Effector CD8-positive, alpha-beta T cell (primary cell): Measurements from ENCODE around the gene FHL3.
"Not testable (repeated sequence)": the region's sequence is repeated elsewhere in the genome, so short reads cannot be mapped to it uniquely, and the experiment has no call there.

ENCODE experiments used
- DNase-seq: peaks from one replicate; lab custom pipeline; 2025; lab: John Stamatoyannopoulos, UW

FHL3 gene

GRCh38 chr1:37989361-37989930 is 15.9 kb downstream of the FHL3 start:
- DNase-seq, result no peak

GRCh38 chr1:37987679-37988078 is 17.6 kb downstream of the FHL3 start:
- no peak for DNase-seq

- DNase-seq, result no peak
Measured at GRCh38 chr1:37983546-37983945, 21.8 kb downstream of the FHL3 start.

GRCh38 chr1:37978541-37978940 is 26.8 kb downstream of the FHL3 start:
- DNase-seq, result no peak

GRCh38 chr1:37975083-37975482 is 30.2 kb downstream of the FHL3 start:
- not testable (repeated sequence) for DNase-seq

- DNase-seq, result no peak
Measured at GRCh38 chr1:37974567-37974966, 30.7 kb downstream of the FHL3 start.

GRCh38 chr1:37973684-37974083 is 31.6 kb downstream of the FHL3 start:
- not testable (repeated sequence) for DNase-seq

- DNase-seq, result no peak
Measured at GRCh38 chr1:37965301-37965700, 40.0 kb downstream of the FHL3 start.

- DNase-seq, result not testable (repeated sequence)
Measured at GRCh38 chr1:37964106-37964505, 41.2 kb downstream of the FHL3 start.

GRCh38 chr1:37958690-37959089 is 46.6 kb downstream of the FHL3 start:
- no peak for DNase-seq

GRCh38 chr1:37955685-37956084 is 49.6 kb downstream of the FHL3 start:
- no peak for DNase-seq

- DNase-seq, result no peak
Measured at GRCh38 chr1:37954316-37954971, 50.9 kb downstream of the FHL3 start.

- DNase-seq, result no peak
Measured at GRCh38 chr1:37952738-37953137, 52.6 kb downstream of the FHL3 start.

GRCh38 chr1:37951783-37952624 is 53.3 kb downstream of the FHL3 start:
- DNase-seq, result no peak

GRCh38 chr1:37951041-37951782 is 54.1 kb downstream of the FHL3 start:
- no peak for DNase-seq

- DNase-seq, result no peak
Measured at GRCh38 chr1:37949524-37950152, 55.7 kb downstream of the FHL3 start.

- DNase-seq, result no peak
Measured at GRCh38 chr1:37948841-37949240, 56.5 kb downstream of the FHL3 start.

GRCh38 chr1:37948166-37948565 is 57.1 kb downstream of the FHL3 start:
- no peak for DNase-seq

GRCh38 chr1:37947364-37947763 is 58.0 kb downstream of the FHL3 start:
- no peak for DNase-seq
